Middle frontal gyrus (tissue), 1 donor: ENCODE measurements around the gene MYDGF.
A peak's percentile ranks its signal among the peaks of the same experiment; 100 is the strongest.

Source experiments
- DNase-seq: peaks from one replicate; pipeline ENCODE4 v3.0.0-alpha.2; 2015; ENCODE audit warnings: low spot score; ENCODE audit errors: extremely low spot score

MYDGF gene

GRCh38 chr19:4676955-4677731 lies 7.0 kb upstream of the MYDGF start:
- DNase-seq, result no peak

- no peak for DNase-seq
Observed at GRCh38 chr19:4675346-4675745, 5.2 kb upstream of the MYDGF start.

- no peak for DNase-seq
Observed at GRCh38 chr19:4673726-4674125, 3.6 kb upstream of the MYDGF start.

- DNase-seq, result no peak
Observed at GRCh38 chr19:4673216-4673615, 3.1 kb upstream of the MYDGF start.

GRCh38 chr19:4671185-4671851 lies 1.2 kb upstream of the MYDGF start:
- no peak for DNase-seq

GRCh38 chr19:4664642-4665041 lies 5.5 kb downstream of the MYDGF start:
- DNase-seq, result no peak

GRCh38 chr19:4662812-4663211 lies 7.3 kb downstream of the MYDGF start:
- no peak for DNase-seq

- no peak for DNase-seq
Observed at GRCh38 chr19:4662020-4662695, 8.0 kb downstream of the MYDGF start.

GRCh38 chr19:4660993-4661392 lies 9.1 kb downstream of the MYDGF start:
- DNase-seq, result no peak

- DNase-seq, result no peak
Observed at GRCh38 chr19:4660181-4660791, 9.9 kb downstream of the MYDGF start.

GRCh38 chr19:4657835-4658234 lies 12.3 kb downstream of the MYDGF start:
- no peak for DNase-seq

- no peak for DNase-seq
Observed at GRCh38 chr19:4657262-4657661, 12.9 kb downstream of the MYDGF start.

GRCh38 chr19:4656102-4656501 lies 14.0 kb downstream of the MYDGF start:
- no peak for DNase-seq

GRCh38 chr19:4654437-4655361 lies 15.4 kb downstream of the MYDGF start:
- DNase-seq, result peak; percentile 40

GRCh38 chr19:4653793-4654436 lies 16.2 kb downstream of the MYDGF start:
- DNase-seq, result no peak

- no peak for DNase-seq
Observed at GRCh38 chr19:4652075-4652474, 18.1 kb downstream of the MYDGF start.

- DNase-seq, result no peak
Observed at GRCh38 chr19:4650159-4650558, 20.0 kb downstream of the MYDGF start.

- no peak for DNase-seq
Observed at GRCh38 chr19:4649392-4650047, 20.6 kb downstream of the MYDGF start.

GRCh38 chr19:4647676-4648644 lies 22.2 kb downstream of the MYDGF start:
- DNase-seq, result no peak
